ENCODE data around the gene UHMK1. TPM values are rescaled to one million over a fixed set of nuclear protein-coding genes. Genes with fewer than 3 reads are reported as not detected.

UHMK1 gene
- total and polyA plus RNA-seq, 10 donors = 14.8 to 77.6 (median 59.1) TPM

DNA sequence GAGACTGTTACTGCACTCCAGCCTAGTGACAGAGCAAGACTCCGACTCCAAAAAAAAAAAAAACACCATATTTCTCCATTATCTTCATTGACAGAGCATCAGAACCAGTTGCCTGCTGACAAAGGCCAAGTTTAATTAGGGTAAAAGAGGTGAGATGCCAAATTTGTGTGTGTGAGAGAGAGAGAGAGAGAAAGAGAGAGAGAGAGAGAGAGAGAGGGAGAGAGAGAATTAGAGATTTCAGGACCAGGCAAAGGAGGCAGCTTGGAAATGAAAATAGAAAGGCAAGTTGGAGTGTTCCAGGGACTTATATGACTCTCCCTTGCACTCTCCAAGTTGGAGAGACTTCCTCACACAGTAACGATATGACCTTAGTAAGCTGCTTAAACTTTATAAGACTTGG, 39.6 kb downstream of the UHMK1 start:
- H3K9me3 ChIP-seq = peaks cover 0 to 3% (median 0%) of the 10 kb centered on the region in 8 donors
- no peaks in the 10 kb centered on the region for H3K27me3 ChIP-seq (replicated peaks in 1 of 7)
- no peak for DNase-seq
- H3K27ac ChIP-seq = no peak overlapping the region
- 78 to 87% (median 85%) methylated on average over 2 of the region's 2 CpGs for WGBS, 5 donors
- H3K36me3 ChIP-seq = no peaks in the 10 kb centered on the region
- no peak overlapping the region for H3K4me3 ChIP-seq
- intact Hi-C loops (cut with DNase I; ENCODE audit: low total_unique reads) = no loop called here
- TF ChIP-seq POLR2A (IDR thresholded peaks at IDR 0.05) (no peak), POLR2AphosphoS5 (IDR thresholded peaks at IDR 0.05) (no peak), CTCF (IDR thresholded peaks at IDR 0.05 in 8 of 11, conservative IDR thresholded peaks at IDR 0.05 in 3 of 11) (no peak)
- H3K4me1 ChIP-seq = no peaks in the 10 kb centered on the region

GRCh38 chr1:162538815-162539431, 41.3 kb downstream of the UHMK1 start:
- H3K4me3 ChIP-seq = no peak overlapping the region
- no peaks in the 10 kb centered on the region for H3K4me1 ChIP-seq
- WGBS, 5 donors = 82 to 100% (median 86%) methylated on average over 1 of the region's 1 CpG
- H3K27ac ChIP-seq = no peak overlapping the region
- intact Hi-C loops (cut with DNase I; ENCODE audit: low total_unique reads) = no loop called here
- H3K27me3 ChIP-seq (replicated peaks in 1 of 7) = no peaks in the 10 kb centered on the region
- peaks cover 0 to 17% (median 8%) of the 10 kb centered on the region in 8 donors for H3K9me3 ChIP-seq
- no peak for TF ChIP-seq CTCF (IDR thresholded peaks at IDR 0.05 in 8 of 11, conservative IDR thresholded peaks at IDR 0.05 in 3 of 11)
- no peak for TF ChIP-seq POLR2AphosphoS5 (IDR thresholded peaks at IDR 0.05)
- TF ChIP-seq POLR2A (IDR thresholded peaks at IDR 0.05) = no peak
- no peaks in the 10 kb centered on the region for H3K36me3 ChIP-seq
- DNase-seq = no peak

- no peaks in the 10 kb centered on the region for H3K36me3 ChIP-seq
- no peaks in the 10 kb centered on the region for H3K27me3 ChIP-seq (replicated peaks in 1 of 7)
- WGBS, 5 donors = 75 to 84% (median 80%) methylated on average over 5 of the region's 5 CpGs
- H3K4me1 ChIP-seq = no peaks in the 10 kb centered on the region
- H3K4me3 ChIP-seq = no peak overlapping the region
- TF ChIP-seq POLR2A (IDR thresholded peaks at IDR 0.05) (no peak), POLR2AphosphoS5 (IDR thresholded peaks at IDR 0.05) (no peak), CTCF (IDR thresholded peaks at IDR 0.05 in 8 of 11, conservative IDR thresholded peaks at IDR 0.05 in 3 of 11) (no peak)
- H3K9me3 ChIP-seq = peaks cover 0 to 20% (median 8%) of the 10 kb centered on the region in 8 donors
- no peak overlapping the region for H3K27ac ChIP-seq
- DNase-seq = no peak
- intact Hi-C loops (cut with DNase I; ENCODE audit: low total_unique reads) = no loop called here
Observed at GRCh38 chr1:162541619-162542141, 44.1 kb downstream of the UHMK1 start.

GRCh38 chr1:162543228-162543627, 45.6 kb downstream of the UHMK1 start:
- Histone ChIP-seq H3K4me1 (no peaks in the 10 kb centered on the region), H3K36me3 (no peaks in the 10 kb centered on the region), H3K9me3 (peaks cover 0 to 20% (median 8%) of the 10 kb centered on the region in 8 donors), H3K27me3 (replicated peaks in 1 of 7) (no peaks in the 10 kb centered on the region), H3K4me3 (no peak overlapping the region), H3K27ac (no peak overlapping the region)
- 76 to 98% (median 97%) methylated on average over 3 of the region's 3 CpGs for WGBS, 5 donors
- TF ChIP-seq POLR2AphosphoS5 (IDR thresholded peaks at IDR 0.05) (no peak), CTCF (IDR thresholded peaks at IDR 0.05 in 8 of 11, conservative IDR thresholded peaks at IDR 0.05 in 3 of 11) (no peak), POLR2A (IDR thresholded peaks at IDR 0.05) (no peak)
- intact Hi-C loops (cut with DNase I; ENCODE audit: low total_unique reads) = no loop called here
- DNase-seq = no peak

Measured in spleen (tissue), 11 donors.